ENCODE data around the gene SOBP.

SOBP gene

DNA sequence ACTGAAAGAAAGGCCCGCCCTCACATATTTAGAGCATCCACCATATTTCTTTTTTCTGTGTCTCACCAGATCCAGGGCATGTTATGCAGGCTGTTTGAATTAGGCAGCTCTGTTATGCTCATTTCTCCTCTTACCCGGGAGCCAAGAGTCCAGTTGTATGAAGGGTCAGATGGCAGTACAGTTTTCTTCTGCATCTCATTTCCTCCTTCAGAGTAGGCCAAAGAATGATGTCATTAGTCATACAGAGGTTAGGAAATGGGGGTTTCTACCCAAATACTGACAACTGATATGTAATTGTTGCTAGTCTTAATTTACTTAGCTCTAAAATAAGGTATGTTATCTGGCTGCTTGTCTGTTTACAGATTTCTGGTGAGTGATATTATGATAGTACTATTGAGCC is 130.8 kb downstream of the SOBP start:
- no peaks in the 10 kb centered on the region for H3K79me2 ChIP-seq (ENCODE audit: insufficient read depth, low read length)
- ATAC-seq (ENCODE audit: insufficient read depth, low read depth) (no peak), DNase-seq (no peak)
- H2AFZ ChIP-seq (ENCODE audit: low read depth, low read length) = no peak overlapping the region
- H3K9me3 ChIP-seq (ENCODE audit: insufficient read depth, low read length, severe bottlenecking) = no peaks in the 10 kb centered on the region
- TF ChIP-seq, protein P1, sequence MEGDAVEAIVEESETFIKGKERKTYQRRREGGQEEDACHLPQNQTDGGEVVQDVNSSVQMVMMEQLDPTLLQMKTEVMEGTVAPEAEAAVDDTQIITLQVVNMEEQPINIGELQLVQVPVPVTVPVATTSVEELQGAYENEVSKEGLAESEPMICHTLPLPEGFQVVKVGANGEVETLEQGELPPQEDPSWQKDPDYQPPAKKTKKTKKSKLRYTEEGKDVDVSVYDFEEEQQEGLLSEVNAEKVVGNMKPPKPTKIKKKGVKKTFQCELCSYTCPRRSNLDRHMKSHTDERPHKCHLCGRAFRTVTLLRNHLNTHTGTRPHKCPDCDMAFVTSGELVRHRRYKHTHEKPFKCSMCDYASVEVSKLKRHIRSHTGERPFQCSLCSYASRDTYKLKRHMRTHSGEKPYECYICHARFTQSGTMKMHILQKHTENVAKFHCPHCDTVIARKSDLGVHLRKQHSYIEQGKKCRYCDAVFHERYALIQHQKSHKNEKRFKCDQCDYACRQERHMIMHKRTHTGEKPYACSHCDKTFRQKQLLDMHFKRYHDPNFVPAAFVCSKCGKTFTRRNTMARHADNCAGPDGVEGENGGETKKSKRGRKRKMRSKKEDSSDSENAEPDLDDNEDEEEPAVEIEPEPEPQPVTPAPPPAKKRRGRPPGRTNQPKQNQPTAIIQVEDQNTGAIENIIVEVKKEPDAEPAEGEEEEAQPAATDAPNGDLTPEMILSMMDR (IDR thresholded peaks at IDR 0.05; ENCODE audit: borderline replicate concordance, extremely low read depth, low read length, poor library complexity, severe bottlenecking) = no peak
- H3K4me3 ChIP-seq (ENCODE audit: low read depth in 1 of 2, low read length in 2 of 2) = no peak overlapping the region
- no peaks in the 10 kb centered on the region for H3K36me3 ChIP-seq (ENCODE audit: insufficient read depth, low read length)
- H3K27ac ChIP-seq (ENCODE audit: low read length) = no peak overlapping the region
- no peak overlapping the region for H3K9ac ChIP-seq (ENCODE audit: low read depth, low read length)
- 0 out of 2 replicates have a peak, but pooled peaks cover 4% of the 10 kb centered on the region for H4K20me1 ChIP-seq (ENCODE audit: insufficient read depth, low read length)
- peaks cover 31% of the 10 kb centered on the region for H3K4me1 ChIP-seq (ENCODE audit: insufficient read depth, low read length)
- no peaks in the 10 kb centered on the region for H3K27me3 ChIP-seq (ENCODE audit: insufficient read depth, low read length, poor library complexity)
- H3K4me2 ChIP-seq (ENCODE audit: insufficient read depth, low read length) = no peak overlapping the region

DNA sequence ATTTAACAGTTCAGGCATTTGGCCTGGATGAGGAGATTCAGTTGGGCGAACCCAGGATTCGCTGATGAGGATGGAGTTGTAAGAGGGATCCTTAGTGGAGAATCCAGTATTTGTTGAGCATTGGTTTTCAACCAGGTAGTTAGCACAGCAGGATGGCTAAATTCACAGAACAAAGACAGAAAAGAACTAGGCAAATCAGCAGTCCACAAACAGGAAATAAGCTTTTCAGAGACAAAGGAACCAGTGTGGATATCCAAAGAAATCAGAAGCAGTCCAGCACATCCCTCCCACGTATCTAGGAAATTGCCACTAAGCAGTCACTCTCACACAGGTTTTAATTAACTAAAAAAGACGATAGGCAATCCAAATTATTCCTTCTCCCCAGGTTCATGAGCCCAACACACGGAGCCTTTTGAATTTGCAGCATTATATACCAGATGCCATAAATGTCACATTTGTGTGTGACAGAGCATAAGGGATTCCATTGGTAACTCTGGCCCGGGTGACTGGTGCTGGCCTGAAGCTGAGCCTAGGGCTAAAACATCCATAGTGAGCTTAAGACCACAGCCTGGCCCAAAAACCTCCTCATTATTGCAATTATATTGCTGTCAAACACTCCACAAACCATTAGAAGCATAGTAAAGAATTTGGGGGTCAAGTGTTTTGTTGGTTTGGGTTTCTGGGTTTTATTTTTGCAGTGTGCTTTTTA is 131.5 kb downstream of the SOBP start:
- ATAC-seq (ENCODE audit: insufficient read depth, low read depth) = no peak
- no peak for TF ChIP-seq EZH2 (IDR thresholded peaks at IDR 0.05; ENCODE audit: borderline replicate concordance, low read depth, low read length, severe bottlenecking)
- TF ChIP-seq, protein P1 (IDR thresholded peaks at IDR 0.05; ENCODE audit: borderline replicate concordance, extremely low read depth, low read length, poor library complexity, severe bottlenecking) = no peak
- no peak overlapping the region for H3K4me2 ChIP-seq (ENCODE audit: insufficient read depth, low read length)
- no peaks in the 10 kb centered on the region for H3K9me3 ChIP-seq (ENCODE audit: insufficient read depth, low read length, severe bottlenecking)
- no peak overlapping the region for H3K9ac ChIP-seq (ENCODE audit: low read depth, low read length)
- no peak overlapping the region for H3K27ac ChIP-seq (ENCODE audit: low read length)
- H4K20me1 ChIP-seq (ENCODE audit: insufficient read depth, low read length) = 0 out of 2 replicates have a peak, but pooled peaks cover 4% of the 10 kb centered on the region
- DNase-seq = no peak
- H3K4me3 ChIP-seq (ENCODE audit: low read depth in 1 of 2, low read length in 2 of 2) = no peak overlapping the region
- H3K4me1 ChIP-seq (ENCODE audit: insufficient read depth, low read length) = peaks cover 31% of the 10 kb centered on the region
- no peaks in the 10 kb centered on the region for H3K27me3 ChIP-seq (ENCODE audit: insufficient read depth, low read length, poor library complexity)
- no peaks in the 10 kb centered on the region for H3K79me2 ChIP-seq (ENCODE audit: insufficient read depth, low read length)
- H2AFZ ChIP-seq (ENCODE audit: low read depth, low read length) = no peak overlapping the region
- H3K36me3 ChIP-seq (ENCODE audit: insufficient read depth, low read length) = no peaks in the 10 kb centered on the region

DNA sequence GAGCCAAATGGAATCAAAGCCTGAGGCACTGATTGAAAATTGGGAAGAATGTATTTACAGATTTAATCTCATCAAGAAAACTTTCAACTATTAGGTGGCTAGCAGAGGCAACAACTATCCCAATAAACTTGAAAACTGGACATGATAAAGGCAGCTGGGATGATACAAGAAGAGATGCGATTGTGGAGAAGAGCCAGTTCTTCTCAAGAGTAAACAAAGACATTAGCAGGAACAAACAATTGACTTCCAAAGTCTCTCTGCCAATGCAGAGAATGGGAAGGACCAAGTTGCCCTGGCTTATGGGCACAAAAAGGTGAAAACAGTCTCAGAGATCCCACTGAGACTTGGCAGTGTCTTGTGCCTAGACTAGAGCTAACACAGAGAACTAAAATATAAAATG is 132.4 kb downstream of the SOBP start:
- H3K36me3 ChIP-seq (ENCODE audit: insufficient read depth, low read length) = no peaks in the 10 kb centered on the region
- no peak overlapping the region for H3K4me2 ChIP-seq (ENCODE audit: insufficient read depth, low read length)
- no peaks in the 10 kb centered on the region for H3K9me3 ChIP-seq (ENCODE audit: insufficient read depth, low read length, severe bottlenecking)
- no peak overlapping the region for H3K9ac ChIP-seq (ENCODE audit: low read depth, low read length)
- H3K27ac ChIP-seq (ENCODE audit: low read length) = no peak overlapping the region
- DNase-seq (no peak), ATAC-seq (ENCODE audit: insufficient read depth, low read depth) (no peak)
- 0 out of 2 replicates have a peak, but pooled peaks cover 4% of the 10 kb centered on the region for H4K20me1 ChIP-seq (ENCODE audit: insufficient read depth, low read length)
- H3K79me2 ChIP-seq (ENCODE audit: insufficient read depth, low read length) = no peaks in the 10 kb centered on the region
- H3K4me1 ChIP-seq (ENCODE audit: insufficient read depth, low read length) = peaks cover 23% of the 10 kb centered on the region
- no peak overlapping the region for H3K4me3 ChIP-seq (ENCODE audit: low read depth in 1 of 2, low read length in 2 of 2)
- H2AFZ ChIP-seq (ENCODE audit: low read depth, low read length) = no peak overlapping the region
- H3K27me3 ChIP-seq (ENCODE audit: insufficient read depth, low read length, poor library complexity) = no peaks in the 10 kb centered on the region
- TF ChIP-seq, protein P1 (IDR thresholded peaks at IDR 0.05; ENCODE audit: borderline replicate concordance, extremely low read depth, low read length, poor library complexity, severe bottlenecking) = no peak
- no peak for TF ChIP-seq EZH2 (IDR thresholded peaks at IDR 0.05; ENCODE audit: borderline replicate concordance, low read depth, low read length, severe bottlenecking)
